RWPE1 (cell line): Measurements from ENCODE around the gene KCTD5.
"Not testable (repeated sequence)": the region's sequence is repeated elsewhere in the genome, so short reads cannot be mapped to it uniquely, and the experiment has no call there.

Experiments
- CTCF ChIA-PET: fragments of 350-600 bp; sonication (Branson Sonifier 250); formaldehyde crosslinking; extraction: SDS; loops from one replicate; lab custom pipeline; 2021; lab: Yijun Ruan, JAX
- POLR2A ChIA-PET: fragments of 400-600 bp; formaldehyde crosslinking; extraction: SDS; loops from one replicate; lab custom pipeline; 2020; ENCODE audit warnings: antibody characterized with exemption; ENCODE audit not compliant: low non-redundant PET; lab: Yijun Ruan, JAX
- DNase-seq: peaks from one replicate; pipeline ENCODE4 v3.0.0; 2012; ENCODE audit warnings: low spot score
- H3K27ac ChIP-seq: fragments of 450-650 bp; 2 replicates; pipeline ENCODE4 v1.5.1; 2017
- TF ChIP-seq, protein P1 (sequence below): fragments of 450-650 bp; conservative IDR thresholded peaks from 2 replicates; pipeline ENCODE4 v1.5.1; 2017; ENCODE audit warnings: low read depth, mild to moderate bottlenecking

KCTD5 gene

DNA sequence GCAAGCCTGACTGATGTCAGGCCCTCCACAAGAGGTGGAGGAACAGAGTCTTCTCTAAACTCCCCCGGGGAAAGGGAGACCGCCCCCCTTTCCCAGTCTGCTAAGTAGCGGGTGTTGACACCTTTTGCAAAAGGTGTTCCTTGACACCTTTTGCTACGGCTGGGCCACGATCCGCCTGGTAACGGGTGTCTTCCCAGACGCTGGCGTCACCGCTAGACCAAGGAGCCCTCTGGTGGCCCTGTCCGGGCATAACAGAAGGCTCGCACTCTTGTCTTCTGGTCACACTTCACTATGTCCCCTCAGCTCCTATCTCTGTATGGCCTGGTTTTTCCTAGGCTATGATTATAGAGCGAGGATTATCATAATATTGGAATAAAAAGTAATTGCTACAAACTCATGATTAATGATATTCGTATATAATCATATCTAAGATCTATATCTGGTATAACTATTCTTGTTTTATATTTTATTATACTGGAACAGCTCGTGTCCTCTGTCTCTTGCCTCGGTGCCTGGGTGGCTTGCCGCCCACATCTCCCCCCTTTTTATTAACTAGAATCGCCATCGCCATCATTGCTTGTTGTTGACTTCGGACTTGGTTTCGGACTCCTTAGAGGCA is 21.5 kb upstream of the KCTD5 start:
- CTCF ChIA-PET, POLR2A ChIA-PET, DNase-seq, H3K27ac ChIP-seq: not testable (repeated sequence)
- TF ChIP-seq, protein P1, sequence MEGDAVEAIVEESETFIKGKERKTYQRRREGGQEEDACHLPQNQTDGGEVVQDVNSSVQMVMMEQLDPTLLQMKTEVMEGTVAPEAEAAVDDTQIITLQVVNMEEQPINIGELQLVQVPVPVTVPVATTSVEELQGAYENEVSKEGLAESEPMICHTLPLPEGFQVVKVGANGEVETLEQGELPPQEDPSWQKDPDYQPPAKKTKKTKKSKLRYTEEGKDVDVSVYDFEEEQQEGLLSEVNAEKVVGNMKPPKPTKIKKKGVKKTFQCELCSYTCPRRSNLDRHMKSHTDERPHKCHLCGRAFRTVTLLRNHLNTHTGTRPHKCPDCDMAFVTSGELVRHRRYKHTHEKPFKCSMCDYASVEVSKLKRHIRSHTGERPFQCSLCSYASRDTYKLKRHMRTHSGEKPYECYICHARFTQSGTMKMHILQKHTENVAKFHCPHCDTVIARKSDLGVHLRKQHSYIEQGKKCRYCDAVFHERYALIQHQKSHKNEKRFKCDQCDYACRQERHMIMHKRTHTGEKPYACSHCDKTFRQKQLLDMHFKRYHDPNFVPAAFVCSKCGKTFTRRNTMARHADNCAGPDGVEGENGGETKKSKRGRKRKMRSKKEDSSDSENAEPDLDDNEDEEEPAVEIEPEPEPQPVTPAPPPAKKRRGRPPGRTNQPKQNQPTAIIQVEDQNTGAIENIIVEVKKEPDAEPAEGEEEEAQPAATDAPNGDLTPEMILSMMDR, result peak; percentile 27; the same call in 1 of the 2 replicates

DNA sequence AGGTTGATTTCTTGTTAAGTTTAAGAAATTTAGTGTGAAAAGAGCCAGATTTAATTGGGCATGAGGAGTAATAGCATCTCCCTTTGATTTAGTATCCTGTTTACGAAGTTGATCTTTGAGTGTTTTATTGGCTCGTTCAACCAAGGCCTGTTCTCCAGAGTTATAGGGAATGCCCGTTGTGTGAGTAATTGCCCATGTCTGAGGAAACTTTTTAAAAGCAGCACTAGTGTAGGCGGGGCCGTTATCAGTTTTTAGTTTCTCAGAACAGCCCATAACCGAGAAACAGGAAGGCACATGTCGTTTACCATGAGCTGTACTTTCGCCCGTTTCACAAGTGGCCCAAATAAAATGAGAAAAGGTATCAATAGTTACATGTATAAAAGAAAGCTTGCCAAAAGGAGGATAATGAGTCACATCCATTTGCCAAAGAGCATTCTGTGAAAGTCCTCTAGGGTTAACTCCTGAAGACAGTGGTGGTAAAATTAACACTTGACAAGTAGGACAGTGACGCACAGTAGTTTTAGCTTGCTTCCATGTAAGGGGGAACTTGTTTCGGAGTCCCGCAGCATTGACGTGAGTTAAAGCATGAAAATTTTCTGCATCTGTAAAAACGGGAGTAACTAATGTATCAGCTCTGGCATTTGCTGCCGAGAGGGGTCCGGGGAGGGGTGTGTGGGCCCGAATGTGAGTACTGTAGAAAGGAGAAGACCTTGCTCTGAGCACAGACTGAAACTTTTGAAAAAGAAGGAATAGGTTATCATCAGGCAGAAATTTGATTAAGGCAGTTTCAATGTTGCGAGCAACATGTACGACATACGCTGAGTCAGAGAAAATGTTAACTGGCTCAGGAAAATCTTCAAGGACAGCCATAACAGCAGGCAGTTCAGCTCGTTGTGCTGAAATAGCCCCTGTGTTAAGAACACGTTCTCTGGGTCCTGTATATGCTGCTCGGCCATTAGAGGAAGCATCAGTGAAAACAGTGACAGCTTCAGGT is 18.5 kb upstream of the KCTD5 start:
- peak; percentile 55 for DNase-seq
- TF ChIP-seq, protein P1, result no peak
- ChIA-PET CTCF (no interaction called here), POLR2A (interaction anchor here (0.9 kb wide), 1 partner anchor 9 kb away, joined by 3 read pairs; no protein-coding TSS in a partner anchor)
- peak overlapping the region; percentile 35; the same call in 1 of the 2 replicates for H3K27ac ChIP-seq

GRCh38 chr16:2664574-2664982 is 17.7 kb upstream of the KCTD5 start:
- no peak for DNase-seq
- ChIA-PET CTCF (no interaction called here), POLR2A (interaction anchor here (0.9 kb wide), 1 partner anchor 9 kb away, joined by 3 read pairs; no protein-coding TSS in a partner anchor)
- TF ChIP-seq, protein P1, result no peak
- no peak overlapping the region for H3K27ac ChIP-seq

- H3K27ac ChIP-seq, CTCF ChIA-PET, DNase-seq, POLR2A ChIA-PET: not testable (repeated sequence)
Measured at GRCh38 chr16:2666671-2667070, 15.7 kb upstream of the KCTD5 start.

DNA sequence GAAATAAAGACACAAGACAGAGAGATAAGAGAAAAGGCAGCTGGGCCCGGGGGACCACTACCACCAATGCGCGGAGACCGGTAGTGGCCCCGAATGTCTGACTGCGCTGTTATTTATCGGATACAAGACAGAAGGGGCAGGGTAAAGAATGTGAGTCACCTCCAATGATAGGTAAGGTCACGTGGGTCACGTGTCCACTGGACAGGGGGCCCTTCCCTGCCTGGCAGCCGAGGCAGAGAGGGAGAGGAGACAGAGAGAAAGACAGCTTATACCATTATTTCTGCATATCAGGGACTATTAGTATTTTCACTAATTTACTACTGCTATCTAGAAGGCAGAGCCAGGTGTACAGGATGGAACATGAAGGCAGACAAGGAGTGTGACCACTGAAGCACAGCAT is 12.7 kb upstream of the KCTD5 start:
- CTCF ChIA-PET, DNase-seq: not testable (repeated sequence)

GRCh38 chr16:2670017-2670416 is 12.3 kb upstream of the KCTD5 start:
- CTCF ChIA-PET, result interaction anchor here (0.7 kb wide), 1 partner anchor 405 kb away, joined by 3 read pairs; no protein-coding TSS in a partner anchor
- POLR2A ChIA-PET, DNase-seq: not testable (repeated sequence)
- TF ChIP-seq, protein P1, result peak; percentile 77
- H3K27ac ChIP-seq, result peak overlapping the region; percentile 44

More for the DNA sequence above, 12.7 kb upstream of the KCTD5 start:
- peak overlapping the region; percentile 44; the same call in 1 of the 2 replicates for H3K27ac ChIP-seq
- POLR2A ChIA-PET, result not testable (repeated sequence)

- TF ChIP-seq, protein P1, result 0 out of 2 replicates have a peak, but pooled peaks have one; percentile 7
- CTCF ChIA-PET, POLR2A ChIA-PET, H3K27ac ChIP-seq, DNase-seq: not testable (repeated sequence)
Measured at GRCh38 chr16:2671193-2671592, 11.1 kb upstream of the KCTD5 start.
